Measurements from ENCODE around the gene SHCBP1L.

SHCBP1L gene

DNA sequence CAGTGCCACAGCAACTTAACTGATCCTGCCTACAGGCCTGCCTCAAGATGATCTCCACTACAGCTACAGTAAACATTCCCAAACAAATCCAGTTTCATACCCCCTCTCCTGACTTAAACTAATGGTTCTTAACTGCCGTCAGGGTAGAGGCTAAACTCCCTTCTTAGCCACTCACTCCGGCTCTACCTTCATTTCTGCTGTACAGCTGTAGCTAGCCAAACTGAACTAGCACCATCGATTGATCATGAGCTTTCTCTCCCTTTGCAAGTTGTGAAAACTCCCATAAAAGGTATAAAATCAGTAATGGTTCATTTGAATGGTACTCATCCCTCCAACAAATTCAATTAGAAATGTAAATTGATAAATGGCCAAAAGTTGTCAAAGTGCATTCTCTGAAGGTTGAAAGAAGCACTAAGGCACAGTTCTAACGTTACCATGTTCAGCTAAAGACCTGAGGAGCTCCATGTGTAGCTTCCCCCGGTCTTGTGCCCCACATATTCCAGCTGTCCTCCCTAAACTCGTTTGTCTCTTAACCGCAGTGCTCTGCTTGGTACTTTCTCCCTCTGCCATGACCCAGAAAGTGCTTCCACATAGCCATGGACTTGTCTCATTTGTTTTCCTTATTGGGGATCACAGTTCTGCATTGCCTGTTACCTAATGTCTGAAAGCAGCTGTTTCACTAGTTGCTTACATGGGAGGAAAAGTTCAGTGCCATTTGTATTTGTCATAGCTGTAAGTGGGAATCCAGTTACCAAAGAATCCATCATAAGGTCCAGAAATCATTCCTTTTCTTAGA, 64.0 kb downstream of the SHCBP1L start:
- DNase-seq: no peak

DNA sequence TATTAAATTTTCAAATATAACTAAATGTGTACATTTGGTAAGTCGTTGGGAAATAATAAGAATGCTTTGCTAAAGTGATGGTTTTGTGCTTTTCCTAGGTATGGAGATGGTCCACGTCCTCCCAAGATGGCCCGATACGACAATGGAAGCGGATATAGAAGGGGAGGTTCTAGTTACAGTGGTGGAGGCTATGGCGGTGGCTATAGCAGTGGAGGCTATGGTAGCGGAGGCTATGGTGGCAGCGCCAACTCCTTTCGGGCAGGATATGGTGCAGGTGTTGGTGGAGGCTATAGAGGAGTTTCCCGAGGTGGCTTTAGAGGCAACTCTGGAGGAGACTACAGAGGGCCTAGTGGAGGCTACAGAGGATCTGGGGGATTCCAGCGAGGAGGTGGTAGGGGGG, 66.0 kb downstream of the SHCBP1L start:
- no peak for DNase-seq

DNA sequence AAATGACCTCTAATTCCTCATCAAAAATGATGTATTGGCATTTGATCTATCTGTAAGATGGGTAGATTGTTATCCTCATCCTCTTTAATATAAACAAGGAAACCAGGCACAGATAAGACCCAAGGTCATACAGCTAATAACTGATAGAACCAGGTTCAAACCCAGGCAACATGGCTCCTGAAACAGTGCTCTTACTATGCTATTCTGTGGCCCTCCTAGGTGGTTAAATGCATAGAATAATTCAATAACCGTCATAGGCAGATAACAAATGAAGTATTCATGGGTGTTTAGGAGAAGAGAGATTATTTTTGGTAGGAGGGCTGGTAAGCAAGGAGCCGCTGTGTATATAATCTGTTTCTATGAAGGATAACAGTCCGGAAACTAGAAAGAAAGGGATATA, 67.4 kb downstream of the SHCBP1L start:
- no peak for DNase-seq

DNA sequence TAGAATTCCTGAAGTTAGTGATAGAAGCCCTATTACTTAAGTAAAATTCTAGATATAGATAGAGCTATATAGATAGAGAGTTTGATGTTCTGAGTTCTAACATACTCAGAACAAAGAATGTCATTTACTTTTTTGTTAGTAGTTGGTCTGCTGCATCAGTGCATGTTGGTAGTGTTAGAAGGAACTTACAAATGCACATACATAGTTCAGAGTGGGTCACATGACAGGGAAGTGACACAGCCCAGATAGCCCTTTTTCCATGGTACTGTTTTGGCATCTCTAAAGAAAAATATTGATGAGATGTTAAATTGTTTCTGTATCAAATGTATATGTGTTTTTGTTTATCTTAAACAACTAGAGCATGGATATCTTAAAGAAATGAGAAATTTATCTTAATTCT, 68.1 kb downstream of the SHCBP1L start:
- no peak for DNase-seq

DNA sequence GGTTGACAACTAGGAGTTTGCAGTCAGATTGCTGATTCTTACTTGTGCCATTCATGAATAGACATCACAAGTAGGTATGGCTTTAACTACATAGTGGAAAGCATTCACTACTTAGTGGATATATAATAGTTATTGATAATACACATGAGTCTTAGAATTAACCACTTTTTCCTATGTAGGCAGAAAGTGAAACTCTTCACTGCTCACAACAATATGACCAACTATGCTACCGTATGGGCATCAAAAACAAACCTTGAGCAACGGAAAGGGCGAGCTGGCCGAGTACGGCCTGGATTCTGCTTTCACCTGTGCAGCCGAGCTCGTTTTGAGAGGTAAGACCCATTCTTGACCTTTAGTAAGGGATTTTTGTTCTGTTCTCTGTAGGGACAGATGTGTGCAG, 75.1 kb downstream of the SHCBP1L start:
- DNase-seq: no peak

DNA sequence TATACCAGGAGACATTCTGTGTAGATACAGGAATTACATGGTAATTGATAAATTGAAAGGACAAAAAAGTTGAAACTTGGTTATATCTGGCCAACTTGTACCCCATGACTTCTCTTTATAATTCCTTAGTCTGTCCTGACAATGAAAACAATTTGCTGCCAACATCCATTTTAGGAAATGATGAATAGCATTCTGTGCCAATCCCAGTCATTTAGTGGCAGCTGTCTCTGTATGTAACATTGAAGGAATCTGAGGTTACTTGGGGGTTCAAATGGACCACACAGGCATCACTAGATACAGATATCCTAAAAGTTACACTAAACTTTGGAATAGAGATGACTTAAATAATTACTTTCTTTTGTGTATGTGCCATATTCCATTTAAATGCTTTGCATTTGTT, 75.6 kb downstream of the SHCBP1L start:
- DNase-seq: no peak

DNA sequence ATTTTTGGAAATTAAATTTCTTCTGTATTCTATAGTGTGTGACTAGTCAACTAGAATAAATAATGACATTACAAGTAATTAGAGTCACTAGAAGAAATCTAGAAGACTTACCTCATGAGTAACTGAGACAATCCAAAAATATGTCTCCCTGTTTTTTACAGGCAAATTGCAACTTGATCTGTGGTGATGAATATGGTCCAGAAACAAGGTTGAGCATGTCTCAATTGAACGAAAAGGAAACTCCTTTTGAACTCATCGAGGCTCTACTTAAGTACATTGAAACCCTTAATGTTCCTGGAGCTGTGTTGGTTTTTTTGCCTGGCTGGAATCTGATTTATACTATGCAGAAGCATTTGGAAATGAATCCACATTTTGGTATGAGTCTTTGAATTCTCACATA, 77.1 kb downstream of the SHCBP1L start:
- no peak for DNase-seq

DNA sequence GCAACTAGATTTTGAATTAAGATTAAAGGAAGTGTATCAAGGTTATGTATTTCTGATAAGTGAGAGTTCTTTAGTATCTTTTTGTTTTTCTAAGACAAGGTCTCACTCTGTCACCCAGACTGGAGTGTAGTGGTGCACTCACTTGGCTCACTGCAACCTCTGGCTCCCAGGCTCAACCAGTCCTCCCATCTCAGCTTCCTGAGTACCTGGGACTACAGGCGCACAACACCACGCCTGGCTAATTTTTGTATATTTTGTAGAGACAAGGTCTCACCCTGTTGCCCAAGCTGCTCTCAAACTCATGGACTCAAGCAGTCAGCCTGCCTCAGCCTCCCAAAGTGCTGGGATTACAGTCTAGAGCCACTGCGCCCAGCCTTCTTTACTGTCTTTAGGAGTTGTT, 80.1 kb downstream of the SHCBP1L start:
- no peak for DNase-seq

DNA sequence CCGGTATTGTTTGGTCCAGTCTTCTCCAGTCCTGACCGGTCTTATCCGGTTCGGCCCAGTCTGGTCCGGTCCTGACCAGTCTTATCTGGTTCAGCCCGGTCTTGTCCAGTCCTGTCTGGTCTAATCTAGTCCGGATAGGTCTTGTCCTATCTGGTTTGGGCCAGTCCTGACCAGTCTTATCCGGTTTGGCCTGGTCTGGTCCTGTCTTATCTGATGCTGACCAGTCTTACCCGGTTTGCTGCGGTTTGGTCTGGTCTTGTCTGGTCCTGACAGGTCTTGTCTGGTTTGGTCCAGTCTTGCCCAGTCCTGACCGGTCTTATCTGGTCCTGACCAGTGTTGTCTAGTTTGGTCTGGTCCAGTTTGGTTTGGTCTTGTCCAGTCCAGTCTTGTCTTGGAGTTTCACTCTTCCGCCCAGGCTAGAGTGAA, 83.7 kb downstream of the SHCBP1L start:
- DNase-seq: no peak

DNA sequence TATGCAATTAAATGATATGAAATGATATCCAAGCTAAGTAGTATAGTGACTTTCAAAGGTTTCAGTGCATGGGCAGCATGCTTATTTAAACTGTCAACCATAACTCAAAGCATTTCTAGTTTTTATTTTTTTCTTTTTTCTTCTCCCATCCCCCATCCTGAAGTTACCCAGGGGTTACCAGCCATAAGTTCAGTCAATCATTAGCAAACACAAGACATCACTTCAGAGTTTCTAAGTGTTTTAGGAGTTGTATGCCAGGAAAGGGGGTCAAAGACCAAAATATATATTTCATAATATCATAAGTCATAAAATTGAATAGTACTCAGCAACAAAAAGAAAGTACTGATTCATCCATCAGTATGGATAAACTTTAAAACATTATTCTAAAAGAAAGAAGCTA, 85.1 kb downstream of the SHCBP1L start:
- DNase-seq: no peak

DNA sequence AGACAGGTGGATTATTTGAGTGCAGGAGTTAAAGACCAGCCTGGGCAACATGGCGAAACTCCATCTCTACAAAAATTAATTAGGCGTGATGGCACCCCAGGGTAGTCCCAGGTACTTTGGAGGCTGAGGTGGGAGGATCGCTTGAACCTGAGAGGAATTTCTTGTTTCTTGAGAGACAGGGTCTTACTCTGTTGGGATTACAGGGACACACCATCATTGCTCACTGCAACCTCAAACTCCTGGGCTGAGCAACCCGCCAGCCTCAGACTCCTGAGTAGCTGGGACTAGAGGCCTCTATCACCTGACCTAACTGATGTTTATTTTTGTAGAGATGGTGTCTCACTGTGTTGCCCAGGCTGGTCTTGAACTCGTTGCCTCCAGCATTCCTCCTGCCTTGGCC, 89.0 kb downstream of the SHCBP1L start:
- no peak for DNase-seq

DNA sequence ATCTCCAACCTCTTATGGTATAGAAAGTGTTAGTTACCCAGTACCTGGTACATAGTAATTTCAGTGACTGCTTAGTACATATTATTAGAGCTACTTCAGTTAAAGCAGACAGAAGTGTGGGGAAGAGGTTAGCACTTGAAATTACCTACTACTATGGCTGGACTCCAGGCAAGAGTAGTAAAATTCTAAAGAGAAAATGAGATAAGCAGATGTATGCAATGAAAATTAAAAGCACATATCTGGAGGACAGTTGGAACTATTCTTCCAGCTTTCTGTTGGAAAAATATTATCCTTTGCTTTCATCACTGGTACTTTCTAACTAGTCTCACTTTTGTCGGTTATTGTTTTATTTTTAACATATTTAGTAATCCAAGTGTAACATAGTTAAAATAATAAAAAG, 90.1 kb downstream of the SHCBP1L start:
- no peak for DNase-seq

DNA sequence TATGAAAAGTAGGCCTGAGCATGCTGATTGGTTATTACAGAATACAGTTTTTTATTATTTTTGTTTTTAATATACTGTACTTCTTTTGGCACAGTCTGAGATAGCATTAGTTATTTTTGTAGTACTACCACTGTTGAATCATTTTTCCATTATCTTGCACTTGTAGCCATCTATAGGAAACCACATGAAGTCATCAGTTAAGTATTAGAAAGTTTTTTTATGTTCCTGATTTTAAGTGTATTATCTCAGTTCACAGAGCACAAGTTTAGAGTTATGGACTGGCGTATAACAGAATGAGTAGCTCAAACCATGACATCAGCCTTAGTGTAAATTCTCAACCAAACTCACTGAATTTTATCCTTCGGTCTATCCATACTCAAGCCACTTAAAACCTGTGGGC, 91.0 kb downstream of the SHCBP1L start:
- no peak for DNase-seq

DNA sequence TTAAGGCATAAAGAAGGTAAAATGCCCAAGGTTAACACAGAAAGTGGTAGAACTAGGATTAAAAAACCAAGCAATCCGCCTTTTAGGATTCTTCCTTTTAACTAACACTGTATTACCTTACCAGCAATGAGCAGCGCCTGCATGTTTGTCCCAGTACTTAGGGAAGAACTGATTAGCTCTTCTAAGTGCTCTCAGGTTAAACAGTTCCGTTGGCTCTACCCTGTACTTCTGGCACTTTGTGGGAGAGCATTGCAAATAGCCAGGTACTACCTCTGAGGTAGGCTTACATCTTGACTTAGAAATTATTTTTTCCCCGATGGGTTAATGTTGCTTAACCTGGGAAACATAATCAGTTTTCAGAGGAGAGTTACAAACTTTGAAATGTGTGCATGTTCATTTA, 92.3 kb downstream of the SHCBP1L start:
- DNase-seq: no peak

DNA sequence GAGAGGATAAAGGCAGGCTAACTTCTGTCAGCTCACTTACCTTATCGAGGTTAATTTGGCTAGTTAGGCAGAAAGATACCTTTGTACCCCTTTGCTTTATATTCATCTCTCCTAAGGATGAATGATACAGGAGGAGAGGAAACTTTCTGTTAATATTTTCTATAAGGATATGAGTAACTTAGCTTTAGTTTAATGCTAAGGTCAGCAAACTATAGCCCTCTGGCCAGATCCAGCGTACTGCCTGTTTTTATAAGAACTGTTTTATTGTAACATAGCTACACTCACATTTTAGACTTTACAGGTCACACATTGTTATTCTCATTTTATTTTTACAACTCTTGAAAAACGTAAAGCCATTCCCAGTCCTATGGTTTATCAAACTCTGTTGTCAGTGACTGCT, 95.8 kb downstream of the SHCBP1L start:
- DNase-seq: no peak

DNA sequence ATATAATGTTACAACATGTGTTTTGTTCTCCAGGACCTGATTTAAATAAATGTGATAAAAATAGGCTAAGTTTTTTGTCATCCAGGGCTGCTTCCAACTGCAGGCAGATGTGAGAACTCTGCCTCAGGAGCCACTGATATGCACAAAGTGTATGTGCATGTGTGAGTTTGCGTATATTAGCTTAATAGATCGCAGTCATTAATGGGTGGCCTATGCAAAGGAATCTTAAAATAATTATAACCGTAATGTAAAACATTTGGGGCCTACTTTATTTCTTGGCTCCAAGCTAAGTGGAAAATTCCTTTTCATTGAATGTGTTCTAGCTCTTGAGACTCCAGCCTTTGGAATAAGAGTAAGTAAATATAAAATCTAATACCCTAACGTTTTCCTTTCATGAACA, 97.1 kb downstream of the SHCBP1L start:
- no peak for DNase-seq

DNA sequence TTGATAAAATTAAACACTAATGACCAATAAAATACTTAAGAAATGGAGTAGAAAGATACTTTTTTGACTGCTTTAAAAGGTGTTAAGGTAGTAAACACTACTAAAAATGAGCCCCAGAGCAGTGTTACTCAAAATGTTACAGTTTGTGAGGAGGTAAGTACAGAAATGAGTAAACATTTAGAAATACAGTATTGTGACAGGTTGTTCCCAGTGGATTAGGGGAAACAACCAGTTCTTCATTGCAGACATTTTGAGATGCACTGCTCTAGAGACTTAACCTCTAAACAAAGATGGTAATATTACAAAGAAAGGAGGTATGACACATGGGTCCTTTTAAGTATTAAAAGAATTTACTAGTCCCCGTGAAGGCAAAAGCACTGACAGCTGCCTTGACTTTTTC, 101.1 kb downstream of the SHCBP1L start:
- no peak for DNase-seq

DNA sequence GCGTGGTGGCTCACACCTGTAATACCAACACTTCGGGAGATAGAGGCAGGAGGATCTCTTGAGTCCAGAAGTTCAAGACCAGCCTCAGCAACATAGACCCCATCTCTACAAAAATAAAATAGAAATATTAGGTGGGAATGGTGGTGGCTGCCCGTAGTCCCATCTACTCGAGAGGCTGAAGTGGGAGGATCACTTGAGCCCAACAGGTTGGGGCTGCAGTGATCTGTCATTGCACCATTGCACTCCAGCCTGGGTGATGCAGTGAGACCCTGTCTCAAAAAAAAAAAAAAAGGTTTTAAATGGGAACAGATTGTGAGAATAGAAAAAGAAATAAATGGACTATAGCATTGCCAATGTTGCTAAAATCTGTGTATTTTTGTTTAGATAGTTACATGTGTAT, 102.6 kb downstream of the SHCBP1L start:
- no peak for DNase-seq

Data from NCI-H2029 (cell line).